ENCODE measurements around the gene C19orf67.

The C19orf67 gene

GRCh38 chr19:14061751-14062557 is 23.6 kb downstream of the C19orf67 start, which contains the start of gene PALM3:
TSS of gene PALM3 (minus strand) at chr19:14062076. CDS start at chr19:14061980, 96 bp downstream.
- DNase-seq (ENCODE audit: low read depth), result no peak
- no peak within 1 kb of the TSS for H3K4me3 ChIP-seq (ENCODE audit: low read depth, low read length)
- TF ChIP-seq CTCF (conservative IDR thresholded peaks at IDR 0.05; ENCODE audit: low read depth, low read length), result no peak

GRCh38 chr19:14061081-14061749 is 24.4 kb downstream of the C19orf67 start:
- DNase-seq (ENCODE audit: low read depth), result no peak
- no peak overlapping the region for H3K4me3 ChIP-seq (ENCODE audit: low read depth, low read length)
- TF ChIP-seq CTCF (conservative IDR thresholded peaks at IDR 0.05; ENCODE audit: low read depth, low read length), result no peak

GRCh38 chr19:14059652-14060155 is 25.9 kb downstream of the C19orf67 start:
- H3K4me3 ChIP-seq (ENCODE audit: low read depth, low read length), result no peak overlapping the region
- TF ChIP-seq CTCF (conservative IDR thresholded peaks at IDR 0.05; ENCODE audit: low read depth, low read length), result no peak
- DNase-seq (ENCODE audit: low read depth), result no peak

GRCh38 chr19:14059093-14059480 is 26.5 kb downstream of the C19orf67 start:
- TF ChIP-seq CTCF (conservative IDR thresholded peaks at IDR 0.05; ENCODE audit: low read depth, low read length), result peak; percentile 72
- no peak for DNase-seq (ENCODE audit: low read depth)
- no peak overlapping the region for H3K4me3 ChIP-seq (ENCODE audit: low read depth, low read length)

- H3K4me3 ChIP-seq (ENCODE audit: low read depth, low read length), result no peak overlapping the region
- no peak for DNase-seq (ENCODE audit: low read depth)
- no peak for TF ChIP-seq CTCF (conservative IDR thresholded peaks at IDR 0.05; ENCODE audit: low read depth, low read length)
Observed at GRCh38 chr19:14058182-14059092, 27.1 kb downstream of the C19orf67 start.

GRCh38 chr19:14056741-14057356 is 28.7 kb downstream of the C19orf67 start:
- DNase-seq (ENCODE audit: low read depth), result no peak
- TF ChIP-seq CTCF (conservative IDR thresholded peaks at IDR 0.05; ENCODE audit: low read depth, low read length), result no peak
- H3K4me3 ChIP-seq (ENCODE audit: low read depth, low read length), result no peak overlapping the region

Measured in choroid plexus epithelial cell (primary cell).